22Rv1 (cell line): Measurements from ENCODE around the gene RBM19.

Experiments used
- H3K27ac ChIP-seq: fragments of 450-650 bp; 2 replicates; pipeline ENCODE4 v1.5.1; 2017
- ZFX ChIP-seq: fragments of 450-650 bp; IDR thresholded peaks from 2 replicates; pipeline ENCODE4 v1.6.1; 2017; ENCODE audit warnings: antibody characterized with exemption, borderline replicate concordance
- TF ChIP-seq, protein P1 (sequence below): fragments of 450-650 bp; IDR thresholded peaks from 2 replicates; pipeline ENCODE4 v1.5.1; 2017; ENCODE audit warnings: mild to moderate bottlenecking

RBM19 gene

DNA sequence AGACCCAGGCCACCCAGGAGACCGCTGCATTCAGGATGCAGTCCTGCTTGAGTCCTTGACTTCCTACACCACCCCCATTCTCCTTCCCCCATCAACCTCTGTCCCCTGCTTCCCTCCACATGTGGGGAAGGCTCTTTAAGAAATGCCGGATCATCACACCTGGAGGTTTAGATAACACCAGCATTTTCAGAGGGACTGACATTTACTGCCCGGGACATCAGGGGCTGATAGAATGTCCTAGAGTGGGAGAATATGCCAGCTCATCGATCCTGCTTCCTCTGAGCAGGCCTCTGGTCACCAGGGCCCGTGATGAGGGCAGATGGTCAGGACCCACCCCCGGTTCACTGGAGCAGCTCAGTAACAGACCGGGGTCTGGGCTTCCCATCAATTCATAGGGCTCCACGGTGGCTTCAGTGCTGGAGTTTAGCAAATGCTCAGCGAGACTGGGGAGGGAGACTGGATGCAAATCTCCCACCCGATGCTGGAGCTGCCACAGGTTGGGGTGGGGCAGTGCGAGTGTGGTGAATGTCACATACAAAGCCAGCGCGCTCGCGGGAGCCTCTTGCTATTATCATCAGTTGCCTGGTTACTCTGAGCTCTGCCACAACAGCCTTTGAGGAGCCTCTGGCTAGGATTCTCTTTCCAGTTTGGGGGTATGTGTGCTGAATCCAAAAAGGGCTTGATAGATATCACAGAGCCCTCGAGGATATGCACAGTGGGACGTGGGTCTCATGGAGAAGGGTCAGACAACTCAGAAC, 111.6 kb downstream of the RBM19 start:
- H3K27ac ChIP-seq, result no peak overlapping the region
- TF ChIP-seq ZFX, result no peak
- TF ChIP-seq, protein P1, sequence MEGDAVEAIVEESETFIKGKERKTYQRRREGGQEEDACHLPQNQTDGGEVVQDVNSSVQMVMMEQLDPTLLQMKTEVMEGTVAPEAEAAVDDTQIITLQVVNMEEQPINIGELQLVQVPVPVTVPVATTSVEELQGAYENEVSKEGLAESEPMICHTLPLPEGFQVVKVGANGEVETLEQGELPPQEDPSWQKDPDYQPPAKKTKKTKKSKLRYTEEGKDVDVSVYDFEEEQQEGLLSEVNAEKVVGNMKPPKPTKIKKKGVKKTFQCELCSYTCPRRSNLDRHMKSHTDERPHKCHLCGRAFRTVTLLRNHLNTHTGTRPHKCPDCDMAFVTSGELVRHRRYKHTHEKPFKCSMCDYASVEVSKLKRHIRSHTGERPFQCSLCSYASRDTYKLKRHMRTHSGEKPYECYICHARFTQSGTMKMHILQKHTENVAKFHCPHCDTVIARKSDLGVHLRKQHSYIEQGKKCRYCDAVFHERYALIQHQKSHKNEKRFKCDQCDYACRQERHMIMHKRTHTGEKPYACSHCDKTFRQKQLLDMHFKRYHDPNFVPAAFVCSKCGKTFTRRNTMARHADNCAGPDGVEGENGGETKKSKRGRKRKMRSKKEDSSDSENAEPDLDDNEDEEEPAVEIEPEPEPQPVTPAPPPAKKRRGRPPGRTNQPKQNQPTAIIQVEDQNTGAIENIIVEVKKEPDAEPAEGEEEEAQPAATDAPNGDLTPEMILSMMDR, result no peak

DNA sequence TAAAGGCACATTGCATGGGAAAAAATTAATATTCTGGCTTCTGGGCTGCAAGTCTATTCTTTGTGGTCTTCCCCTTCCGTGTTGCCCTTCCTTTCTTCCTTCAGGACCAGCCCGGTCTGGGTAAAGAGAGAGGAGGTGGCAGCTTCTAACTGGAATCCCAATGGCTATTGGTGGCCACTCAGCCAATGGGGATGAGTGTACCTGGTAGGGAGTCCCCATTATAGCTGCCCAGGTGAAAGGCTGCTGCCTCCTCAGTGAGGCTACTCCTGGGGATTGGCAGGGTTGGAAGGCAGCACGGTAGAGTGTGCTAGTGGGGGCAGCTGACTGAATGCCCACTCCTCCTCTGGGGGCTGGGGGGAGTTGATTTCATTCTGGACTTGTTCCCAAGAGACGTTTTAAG, 112.6 kb downstream of the RBM19 start:
- no peak overlapping the region for H3K27ac ChIP-seq
- TF ChIP-seq, protein P1, result no peak
- TF ChIP-seq ZFX, result no peak

DNA sequence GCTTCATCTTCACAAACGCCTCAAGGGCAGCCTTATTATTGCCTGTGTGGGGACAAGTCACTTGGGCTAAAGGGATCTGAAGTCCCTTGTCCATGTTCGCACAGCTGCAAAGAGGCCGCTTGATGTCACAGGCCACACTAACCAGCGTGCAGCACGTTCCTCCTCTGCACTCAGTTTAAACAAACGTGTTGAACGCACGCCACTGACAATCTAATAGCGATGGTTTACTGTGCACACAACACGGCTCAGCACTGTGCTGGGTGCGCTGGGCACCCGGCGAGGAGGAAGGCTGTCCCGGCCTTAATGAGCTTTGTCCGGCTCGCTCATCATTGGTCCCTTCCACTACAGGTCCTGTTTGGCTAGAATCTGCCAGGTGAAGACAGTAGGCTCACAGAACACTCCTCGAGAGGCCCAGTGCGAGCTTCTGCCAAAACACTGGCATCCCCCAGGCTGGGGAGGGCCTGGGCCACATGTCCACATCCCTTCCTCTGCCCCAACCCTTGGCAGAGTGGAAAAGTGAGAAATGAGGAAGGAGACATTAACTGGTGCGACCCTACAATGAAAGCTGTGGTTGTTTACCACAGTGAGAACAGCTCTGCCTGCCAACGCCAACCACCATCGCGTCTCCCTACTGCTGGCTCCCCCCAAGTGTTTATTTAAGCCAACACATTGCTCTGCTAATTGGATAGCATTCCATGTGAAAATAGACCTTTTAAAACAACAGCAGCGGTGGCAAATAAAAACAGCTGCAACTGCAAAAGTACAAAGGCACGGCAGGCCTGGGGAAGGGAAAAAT, 113.2 kb downstream of the RBM19 start:
- TF ChIP-seq, protein P1, result no peak
- TF ChIP-seq ZFX, result no peak
- H3K27ac ChIP-seq, result no peak overlapping the region

DNA sequence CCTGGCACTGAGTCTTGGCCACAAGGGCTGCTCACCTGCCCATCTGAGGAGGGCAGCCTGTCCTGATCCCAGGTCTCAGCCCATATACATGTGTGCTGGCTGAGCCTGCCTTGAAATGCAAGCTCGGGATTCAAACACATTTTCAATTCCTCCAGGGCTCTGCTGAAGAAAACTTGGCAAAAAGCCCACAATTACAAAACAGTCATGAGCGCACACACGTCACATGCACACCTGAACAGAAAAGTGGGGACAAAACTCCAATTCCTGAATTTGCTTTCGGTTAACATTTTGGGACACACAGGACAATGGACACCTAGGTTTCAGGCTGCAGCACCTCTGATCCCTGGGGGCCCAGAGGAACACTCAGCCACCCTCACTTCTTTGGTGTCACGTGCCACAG, 113.9 kb downstream of the RBM19 start:
- TF ChIP-seq, protein P1, result no peak
- no peak for TF ChIP-seq ZFX
- no peak overlapping the region for H3K27ac ChIP-seq

DNA sequence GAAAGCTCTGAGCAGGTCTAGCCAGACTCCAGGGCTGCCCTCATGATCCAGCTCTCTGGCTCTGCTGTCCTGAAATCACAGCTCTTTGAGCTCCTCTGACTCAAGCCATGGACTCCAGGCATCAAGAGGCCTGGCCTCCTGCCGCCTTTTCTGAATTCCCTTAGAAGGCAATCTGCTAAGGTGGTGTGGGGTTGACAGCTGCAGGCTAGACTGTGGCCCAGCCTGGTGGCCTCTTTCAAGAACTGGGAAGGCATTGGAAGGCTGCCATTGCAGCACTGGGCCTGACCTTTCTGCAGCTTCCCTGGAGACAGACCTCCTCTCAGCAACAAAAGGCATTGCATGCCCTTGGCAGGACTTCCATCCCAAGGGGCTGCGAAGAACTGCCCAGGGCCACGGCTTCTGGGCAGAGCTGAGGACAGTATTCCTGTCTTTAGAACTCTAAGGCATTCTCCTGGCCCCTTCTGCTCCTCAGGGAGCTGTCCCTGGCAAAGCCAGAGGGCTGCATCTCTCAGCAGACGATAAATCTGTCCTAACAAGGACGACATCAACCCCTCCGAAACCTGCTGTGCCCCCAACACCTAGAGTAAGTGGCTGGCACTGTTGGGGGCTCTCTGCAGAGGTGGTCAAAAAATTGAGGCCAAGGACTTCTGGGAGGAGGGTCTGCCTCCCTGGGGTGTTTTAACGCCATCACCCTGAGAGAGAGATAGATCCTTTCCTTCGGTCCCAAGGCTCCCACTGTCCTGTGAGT, 115.6 kb downstream of the RBM19 start:
- no peak overlapping the region for H3K27ac ChIP-seq
- no peak for TF ChIP-seq ZFX
- TF ChIP-seq, protein P1, result no peak

DNA sequence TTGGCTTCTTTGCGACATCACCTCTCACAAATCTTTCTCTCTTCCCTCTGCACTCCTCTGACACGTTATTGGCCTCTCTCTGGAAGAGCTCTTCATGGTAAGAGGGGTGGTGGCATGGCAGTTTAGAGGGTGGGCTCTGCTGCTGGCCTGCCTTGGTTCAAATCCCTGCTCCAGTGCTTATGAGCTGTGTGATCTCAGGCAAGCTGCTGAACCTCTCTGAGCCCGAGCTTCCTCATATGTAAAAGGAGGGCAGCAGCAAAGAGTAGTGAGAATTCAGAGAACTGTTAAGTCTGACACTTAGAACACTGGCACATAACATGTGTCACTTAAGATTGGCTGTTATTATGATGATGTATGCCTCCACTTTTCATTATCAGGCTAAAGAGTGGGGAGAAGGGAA, 118.3 kb downstream of the RBM19 start:
- H3K27ac ChIP-seq, result no peak overlapping the region
- no peak for TF ChIP-seq ZFX
- TF ChIP-seq, protein P1, result no peak
